Keratinocyte (primary cell): ENCODE results near the gene EEF1AKMT2. TPM values are rescaled to one million over a fixed set of nuclear protein-coding genes. Genes with fewer than 3 reads are reported as not detected.

Experiments used
- DNase-seq: peaks from one replicate; pipeline ENCODE4 v3.0.0-alpha.2; 2011; ENCODE audit warnings: low read depth, missing footprints, low spot score
- FAIRE-seq: peaks from 2 replicates; lab custom pipeline; 2011; peaks lifted over from hg19 to GRCh38; lab: Jason Lieb, UNC
- H2AFZ ChIP-seq: 2 replicates; pipeline ENCODE4 v1.6.0; 2012; ENCODE audit warnings: low read length, control low read depth, inconsistent platforms; ENCODE audit not compliant: control insufficient read depth
- H3K27ac ChIP-seq: 2 replicates; pipeline ENCODE4 v1.5.1; 2011; ENCODE audit warnings: low read length; ENCODE audit not compliant: control insufficient read depth, insufficient read depth
- H3K27me3 ChIP-seq: 3 replicates; pipeline ENCODE4 v1.6.0; 2011; ENCODE audit warnings: low read length; ENCODE audit not compliant: control insufficient read depth, insufficient read depth; ENCODE audit errors: extremely low read depth
- H3K36me3 ChIP-seq, 2 experiments: 2 replicates in 1 of 2; 3 replicates in 1 of 2; pipeline ENCODE4 v1.5.1; 2011; ENCODE audit warnings: low read length in 2 of 2, mild to moderate bottlenecking in 1 of 2; ENCODE audit not compliant: control insufficient read depth in 2 of 2, insufficient read depth in 2 of 2; ENCODE audit errors: extremely low read depth in 1 of 2
- H3K4me1 ChIP-seq: 3 replicates; pipeline ENCODE4 v1.5.1; 2011; ENCODE audit warnings: low read length; ENCODE audit not compliant: control insufficient read depth, insufficient read depth; ENCODE audit errors: extremely low read depth
- H3K4me2 ChIP-seq: 3 replicates; pipeline ENCODE4 v1.6.0; 2011; ENCODE audit warnings: low read depth, low read length; ENCODE audit not compliant: control insufficient read depth, insufficient read depth; ENCODE audit errors: extremely low read depth
- H3K4me3 ChIP-seq, 3 experiments: fragments of 200-600 bp in 1 of 3; sonication (generic) in 1 of 3; 2 replicates in 2 of 3; 3 replicates in 1 of 3; pipeline ENCODE4 v1.5.1; 2011 to 2016; ENCODE audit warnings: low read length in 3 of 3, mild to moderate bottlenecking in 3 of 3, control low read depth in 2 of 3, inconsistent platforms in 1 of 3, low read depth in 1 of 3, mixed read lengths in 1 of 3, mixed run types in 1 of 3, moderate library complexity in 1 of 3; ENCODE audit not compliant: control insufficient read depth in 2 of 3, insufficient read depth in 2 of 3; ENCODE audit errors: extremely low read depth in 1 of 3
- H3K79me2 ChIP-seq: 2 replicates; pipeline ENCODE4 v1.6.0; 2012; ENCODE audit warnings: low read length; ENCODE audit not compliant: control insufficient read depth, insufficient read depth
- H3K9ac ChIP-seq: 3 replicates; pipeline ENCODE4 v1.6.0; 2011; ENCODE audit warnings: low read length; ENCODE audit not compliant: control insufficient read depth, insufficient read depth; ENCODE audit errors: extremely low read depth
- H3K9me1 ChIP-seq: 3 replicates; pipeline ENCODE4 v1.6.0; 2011; ENCODE audit warnings: low read length; ENCODE audit not compliant: control insufficient read depth, insufficient read depth; ENCODE audit errors: extremely low read depth
- H3K9me3 ChIP-seq: 2 replicates; pipeline ENCODE4 v1.5.1; 2012; ENCODE audit warnings: low read depth, low read length; ENCODE audit not compliant: control insufficient read depth
- H4K20me1 ChIP-seq: 3 replicates; pipeline ENCODE4 v1.6.0; 2011; ENCODE audit warnings: low read length; ENCODE audit not compliant: control insufficient read depth, insufficient read depth; ENCODE audit errors: extremely low read depth
- CTCF ChIP-seq, 3 experiments: IDR thresholded peaks in 1 of 3; conservative IDR thresholded peaks in 1 of 3; optimal IDR thresholded peaks in 1 of 3; 2 replicates in 2 of 3; 3 replicates in 1 of 3; pipeline versions ENCODE3 to v1.5.1; 2011; ENCODE audit warnings: low read length in 3 of 3, mild to moderate bottlenecking in 3 of 3, moderate library complexity in 2 of 3, control low read depth in 1 of 3, inconsistent platforms in 1 of 3; ENCODE audit not compliant: insufficient read depth in 2 of 3; ENCODE audit errors: extremely low read depth in 1 of 3
- EZH2 ChIP-seq: IDR thresholded peaks from one replicate; pipeline ENCODE4 v1.6.1; 2012; ENCODE audit warnings: inconsistent platforms, mild to moderate bottlenecking, low read length, moderate library complexity
- dilution Hi-C: fragments of 300-500 bp; cut with MboI; formaldehyde crosslinking; loops from one replicate; pipeline ENCODE4 v1.7.0; 2020; ENCODE audit warnings: low sequenced_read_pairs; ENCODE audit not compliant: extremely low pct_ligation_motif_present
- polyA plus RNA-seq, 5 experiments: library from polyadenylated mRNA; depleted of rRNA in 3 of 5; stranded (reverse) in 3 of 5; stranded (forward) in 1 of 5; unstranded in 1 of 5; fragments of >200 nt; gene quantifications; 1 replicate in 1 of 5; 2 replicates in 3 of 5; 3 replicates in 1 of 5; pipeline versions ENCODE4 v1.2.1 to v1.2.3, GENCODE V29; 2011 to 2012; ENCODE audit warnings: missing spikeins in 2 of 5, low read depth in 1 of 5, low replicate concordance in 1 of 5

The EEF1AKMT2 gene
- polyA plus RNA-seq, 1 donor (not counting 4 experiments of a cell fraction or from before 2014, with no cell fraction given) = 19.1 TPM

DNA sequence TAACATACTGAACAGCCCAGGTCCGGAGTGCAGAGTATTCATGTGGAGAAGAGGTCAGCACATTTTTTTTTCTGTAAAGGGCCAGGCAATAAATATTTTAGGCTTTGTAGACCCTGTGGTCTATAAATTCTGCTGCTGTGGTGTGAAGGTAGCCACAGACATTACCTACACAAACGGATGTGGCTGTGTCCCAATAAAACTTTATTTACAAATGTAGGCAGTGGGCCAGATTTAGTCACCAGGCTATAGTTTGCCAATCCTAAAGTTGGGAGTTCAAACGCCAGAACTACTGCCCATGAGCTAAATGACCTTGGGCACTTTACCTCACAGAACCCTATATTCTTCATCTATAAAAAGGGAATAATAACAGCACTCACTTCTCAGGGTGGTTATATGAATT is 60.9 kb downstream of the EEF1AKMT2 start:
- peaks cover 52% of the 10 kb centered on the region for H3K79me2 ChIP-seq
- DNase-seq = no peak
- no peak overlapping the region for H3K9ac ChIP-seq
- H3K9me1 ChIP-seq = peaks cover 2% of the 10 kb centered on the region
- FAIRE-seq = no peak
- H3K27ac ChIP-seq = no peak overlapping the region
- H3K4me3 ChIP-seq = no peak overlapping the region
- H3K4me2 ChIP-seq = no peak overlapping the region
- H3K4me1 ChIP-seq = peaks cover 35% of the 10 kb centered on the region
- no peaks in the 10 kb centered on the region for H4K20me1 ChIP-seq
- H3K27me3 ChIP-seq = no peaks in the 10 kb centered on the region
- H2AFZ ChIP-seq = no peak overlapping the region
- TF ChIP-seq CTCF (optimal IDR thresholded peaks at IDR 0.05 in 1 of 3, IDR thresholded peaks at IDR 0.05 in 1 of 3, conservative IDR thresholded peaks at IDR 0.05 in 1 of 3; ENCODE audit: extremely low read depth in 1 of 3, insufficient read depth in 2 of 3, low read length in 3 of 3) (no peak), EZH2 (no peak)
- H3K9me3 ChIP-seq = no peaks in the 10 kb centered on the region
- dilution Hi-C loops = no loop called here
- H3K36me3 ChIP-seq = peaks cover 5 to 8% of the 10 kb centered on the region in 2 experiments

GRCh38 chr10:124728830-124729661 is 62.6 kb downstream of the EEF1AKMT2 start:
- Histone ChIP-seq H3K27me3 (no peaks in the 10 kb centered on the region), H3K9me1 (peaks cover 2% of the 10 kb centered on the region), H4K20me1 (no peaks in the 10 kb centered on the region), H2AFZ (no peak overlapping the region), H3K27ac (no peak overlapping the region), H3K79me2 (peaks cover 54% of the 10 kb centered on the region), H3K9me3 (no peaks in the 10 kb centered on the region), H3K36me3 (peaks cover 5 to 9% of the 10 kb centered on the region in 2 experiments), H3K4me1 (peaks cover 28% of the 10 kb centered on the region), H3K9ac (no peak overlapping the region), H3K4me2 (no peak overlapping the region), H3K4me3 (no peak overlapping the region)
- no peak for TF ChIP-seq EZH2
- TF ChIP-seq CTCF (optimal IDR thresholded peaks at IDR 0.05 in 1 of 3, IDR thresholded peaks at IDR 0.05 in 1 of 3, conservative IDR thresholded peaks at IDR 0.05 in 1 of 3; ENCODE audit: extremely low read depth in 1 of 3, insufficient read depth in 2 of 3, low read length in 3 of 3) = no peak
- DNase-seq = no peak
- no peak for FAIRE-seq
- dilution Hi-C loops = no loop called here
